ENCODE measurements around the gene RPS21.

DNA sequence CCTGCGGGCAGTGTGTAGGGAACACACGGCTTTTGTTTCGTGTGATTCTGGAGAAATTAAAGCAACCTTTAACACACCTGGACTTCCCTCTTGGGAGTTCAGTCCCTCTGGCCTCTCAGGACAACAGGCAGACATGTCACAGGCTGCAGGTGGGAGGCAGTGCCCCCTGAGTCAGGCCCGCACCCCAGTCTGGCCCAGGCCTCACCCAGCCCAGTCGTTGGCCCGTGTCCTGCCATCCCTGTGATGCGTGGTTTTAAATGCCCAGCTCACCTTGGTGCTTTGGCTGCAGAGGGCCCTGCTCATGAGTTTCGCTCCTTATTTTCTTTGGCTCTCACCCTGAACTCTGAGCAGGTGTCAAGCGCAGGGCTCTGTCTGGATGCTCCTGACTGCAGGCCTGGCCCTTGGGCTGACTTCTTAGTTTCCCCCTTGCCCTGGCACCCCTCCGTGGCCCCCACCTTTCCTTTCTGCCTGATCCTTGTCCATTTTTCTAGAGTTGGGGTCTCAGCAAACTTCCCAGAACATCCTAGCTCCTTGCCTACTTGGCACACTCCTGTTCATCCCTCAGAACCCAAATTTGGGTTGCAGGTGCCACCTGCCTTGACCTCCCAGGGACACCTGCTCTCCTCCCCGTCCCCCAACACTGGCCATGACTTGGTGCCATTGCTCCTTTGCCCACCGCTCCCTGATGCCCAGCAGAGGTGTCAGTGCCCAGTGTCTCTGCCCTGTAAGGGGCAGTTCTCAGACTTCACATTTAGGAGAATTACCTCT, 22.4 kb downstream of the RPS21 start:
- TF ChIP-seq CTCF (IDR thresholded peaks at IDR 0.05), result no peak
- TF ChIP-seq EZH2 (IDR thresholded peaks at IDR 0.05), result no peak
- TF ChIP-seq EZH2phosphoT487 (IDR thresholded peaks at IDR 0.05), result no peak
